ENCODE results near the gene SEC23A.
"Not testable (repeated sequence)": the region's sequence is repeated elsewhere in the genome, so short reads cannot be mapped to it uniquely, and the experiment has no call there.

The SEC23A gene

DNA sequence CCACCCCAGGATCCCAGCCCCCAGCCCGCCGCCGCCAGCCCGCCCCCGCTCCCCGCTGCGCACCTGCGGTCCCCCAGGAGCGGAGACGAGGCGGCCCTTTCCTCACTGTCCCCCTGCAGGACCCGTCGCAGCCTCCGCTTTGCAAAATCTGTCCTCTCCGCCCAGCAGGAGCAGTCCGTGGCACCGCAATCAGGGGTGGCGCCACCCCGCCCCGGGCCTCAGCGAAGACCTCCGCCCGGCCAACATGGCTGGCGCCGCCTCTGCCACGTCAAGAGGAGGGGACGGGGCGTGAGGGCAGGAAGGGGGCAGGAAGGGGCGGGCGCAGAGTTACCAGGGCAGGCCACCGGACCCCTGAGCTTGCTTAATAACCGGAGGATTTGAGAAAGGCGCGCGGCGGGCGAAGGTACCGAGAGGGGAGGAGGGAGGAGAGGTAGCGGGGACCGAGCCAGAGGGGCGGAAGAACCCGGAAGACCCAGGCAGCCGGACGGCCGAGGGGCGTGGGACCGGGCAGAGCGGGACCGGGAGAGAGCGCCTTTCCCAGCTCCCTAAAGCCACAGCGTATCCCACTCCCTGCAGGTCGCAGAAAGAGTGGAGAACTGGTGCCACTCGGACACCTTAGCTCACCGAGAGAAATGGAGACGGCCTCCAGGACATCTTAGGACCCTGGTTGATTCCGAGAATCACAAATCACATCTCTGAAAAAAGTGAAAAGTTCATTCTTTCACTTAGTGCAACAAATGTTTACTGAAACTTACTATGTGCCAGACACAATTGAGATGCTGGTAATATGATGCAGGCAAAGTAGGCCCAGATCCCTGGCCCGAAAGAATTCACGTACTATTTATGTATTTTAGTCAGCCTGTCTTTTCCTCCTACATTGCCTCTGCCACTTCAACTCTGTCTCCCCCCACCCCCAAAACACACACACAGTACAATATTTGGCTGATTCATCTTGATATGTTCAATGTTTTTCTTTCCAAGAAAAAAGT lies at the start of gene SEC23A:
SEC23A (minus strand) TSS at position 267 of the 989 bp plus-strand sequence. CDS start 7,117 bp downstream, outside the sequence.
- peak; percentile 94 for DNase-seq (ENCODE audit: low spot score)

DNA sequence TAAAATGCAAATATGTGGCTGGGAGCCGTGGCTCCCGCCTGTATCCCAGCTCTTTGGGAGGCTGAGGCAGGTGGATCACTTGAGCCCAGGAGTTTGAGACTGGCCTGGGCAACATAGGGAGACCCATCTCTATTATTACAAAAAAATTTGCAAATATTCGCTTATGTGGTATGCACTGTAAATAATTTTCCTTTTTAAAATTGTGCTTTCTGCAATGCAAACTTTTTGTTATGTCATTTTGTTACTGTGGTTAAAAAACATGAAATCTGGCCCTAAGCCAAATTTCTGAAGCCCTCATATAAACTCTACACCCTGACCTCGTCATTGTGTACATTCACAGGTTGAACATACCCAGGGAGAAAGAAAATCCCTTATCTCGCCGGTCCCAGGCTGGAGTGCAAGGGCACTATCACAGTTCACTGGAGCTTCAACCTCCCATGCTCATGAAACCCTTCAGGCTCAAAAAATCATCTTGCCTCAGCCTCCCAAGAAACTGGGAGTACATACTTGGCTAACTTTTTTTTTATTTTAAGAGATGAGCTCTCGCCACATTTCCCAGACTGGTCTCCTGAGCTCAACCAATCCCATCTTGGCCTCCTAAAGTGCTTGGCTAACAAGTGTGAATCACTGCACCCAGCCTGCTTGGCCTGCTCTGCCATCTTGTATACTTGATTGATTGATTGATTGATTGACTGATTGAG lies 42.4 kb upstream of the SEC23A start:
- DNase-seq (ENCODE audit: low spot score) = no peak

DNA sequence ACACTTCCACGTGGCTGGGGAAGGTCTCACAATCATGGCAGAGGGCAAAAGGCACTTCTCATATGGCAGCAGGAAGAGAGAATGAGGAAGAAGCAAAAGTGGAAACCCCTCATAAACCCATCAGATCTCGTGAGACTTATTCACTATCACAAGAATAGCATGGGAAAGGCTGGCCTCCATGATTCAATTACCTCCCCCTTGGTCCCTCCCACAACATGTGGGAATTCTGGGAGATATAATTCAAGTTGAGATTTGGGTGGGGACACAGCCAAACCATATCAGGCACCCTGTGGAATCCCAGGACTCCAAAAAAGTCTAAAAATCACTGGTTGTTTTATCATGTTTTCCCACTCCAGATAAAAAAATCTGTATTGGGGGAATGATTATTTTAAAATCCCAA lies 40.2 kb upstream of the SEC23A start:
- DNase-seq (ENCODE audit: low spot score) = not testable (repeated sequence)

- not testable (repeated sequence) for DNase-seq (ENCODE audit: low spot score)
Measured at GRCh38 chr14:39141623-39142022, 38.6 kb upstream of the SEC23A start.

DNA sequence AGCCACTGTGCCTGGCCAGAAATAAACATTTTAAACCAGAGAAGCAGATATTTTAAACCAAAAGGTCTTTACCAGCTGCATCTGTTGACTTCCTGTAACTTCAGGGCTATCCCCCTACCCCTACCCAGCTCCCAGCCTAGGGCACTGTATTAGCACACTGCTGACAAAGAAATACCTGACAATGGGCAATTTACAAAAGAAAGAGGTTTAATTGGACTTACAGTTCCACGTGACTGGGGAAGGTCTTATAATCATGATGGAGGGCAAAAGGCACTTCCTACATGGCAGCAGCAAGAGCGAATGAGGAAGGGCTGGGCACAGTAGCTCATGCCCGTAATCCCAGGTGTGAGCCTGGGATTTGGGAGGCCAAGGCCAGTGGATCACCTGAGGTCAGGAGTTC lies 37.1 kb upstream of the SEC23A start:
- DNase-seq (ENCODE audit: low spot score) = no peak

GRCh38 chr14:39138440-39138839 lies 35.4 kb upstream of the SEC23A start:
- no peak for DNase-seq (ENCODE audit: low spot score)

DNA sequence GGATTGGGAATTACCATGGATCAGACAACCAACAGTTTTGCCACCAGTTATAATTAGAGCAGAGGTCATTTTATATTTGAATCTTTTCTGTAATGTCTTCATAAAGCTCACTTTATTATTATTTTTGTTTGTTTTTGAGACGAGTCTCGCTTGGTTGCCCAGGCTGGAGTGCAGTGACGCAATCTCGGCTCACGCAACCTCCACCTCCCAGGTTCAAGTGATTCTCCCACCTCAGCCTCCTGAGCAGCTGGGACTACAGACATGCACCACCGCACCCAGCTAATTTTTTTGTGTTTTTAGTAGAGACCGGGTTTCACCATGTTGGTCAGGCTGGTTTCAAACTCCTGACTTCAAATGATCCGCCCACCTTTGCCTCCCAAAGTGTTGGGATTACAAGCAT lies 34.8 kb upstream of the SEC23A start:
- DNase-seq (ENCODE audit: low spot score) = not testable (repeated sequence)

DNA sequence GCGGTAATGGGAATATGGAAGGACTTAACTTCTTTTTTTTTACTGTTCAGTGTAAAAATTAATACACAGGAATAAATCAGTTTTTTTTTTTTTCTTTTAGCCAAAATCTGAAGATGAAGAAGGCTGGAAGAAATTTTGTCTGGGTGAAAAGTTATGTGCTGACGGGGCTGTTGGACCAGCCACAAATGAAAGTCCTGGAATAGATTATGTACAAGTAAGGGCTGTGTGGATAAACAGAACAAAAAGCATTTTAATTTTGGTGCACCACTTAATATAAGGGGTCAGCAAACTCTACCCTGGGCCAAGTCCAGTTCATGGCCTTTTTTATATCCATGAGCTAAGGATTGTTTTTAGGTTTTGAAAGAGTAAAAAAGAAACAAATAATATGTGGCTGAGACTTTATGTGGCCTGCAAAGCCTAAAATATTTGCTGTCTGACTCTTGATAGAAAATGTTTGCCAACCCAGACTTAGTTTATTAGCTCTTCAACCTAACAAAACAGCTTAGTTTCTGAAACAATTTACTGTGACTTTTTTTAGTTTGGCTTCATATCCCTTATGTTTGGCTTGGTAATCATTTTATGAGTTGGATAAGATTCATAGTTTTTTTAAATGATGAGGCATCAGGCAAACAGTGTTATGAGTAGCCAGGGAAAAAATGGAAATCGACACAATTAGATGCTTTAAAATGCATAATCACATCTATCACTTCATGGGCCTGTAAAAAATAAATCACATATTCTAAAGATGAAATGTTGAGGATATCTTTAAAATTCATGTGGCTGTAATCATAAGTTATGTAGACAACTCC lies 19.5 kb upstream of the SEC23A start:
- DNase-seq (ENCODE audit: low spot score) = no peak

GRCh38 chr14:39114073-39114838 lies 11.2 kb upstream of the SEC23A start, which contains the start of gene GEMIN2:
Gene GEMIN2, plus strand, starts transcription at chr14:39114323. Its CDS starts 16 bp downstream, at chr14:39114339.
- DNase-seq (ENCODE audit: low spot score) = peak; percentile 95

- DNase-seq (ENCODE audit: low spot score) = no peak
Measured at GRCh38 chr14:39113685-39114072, 10.6 kb upstream of the SEC23A start.

DNA sequence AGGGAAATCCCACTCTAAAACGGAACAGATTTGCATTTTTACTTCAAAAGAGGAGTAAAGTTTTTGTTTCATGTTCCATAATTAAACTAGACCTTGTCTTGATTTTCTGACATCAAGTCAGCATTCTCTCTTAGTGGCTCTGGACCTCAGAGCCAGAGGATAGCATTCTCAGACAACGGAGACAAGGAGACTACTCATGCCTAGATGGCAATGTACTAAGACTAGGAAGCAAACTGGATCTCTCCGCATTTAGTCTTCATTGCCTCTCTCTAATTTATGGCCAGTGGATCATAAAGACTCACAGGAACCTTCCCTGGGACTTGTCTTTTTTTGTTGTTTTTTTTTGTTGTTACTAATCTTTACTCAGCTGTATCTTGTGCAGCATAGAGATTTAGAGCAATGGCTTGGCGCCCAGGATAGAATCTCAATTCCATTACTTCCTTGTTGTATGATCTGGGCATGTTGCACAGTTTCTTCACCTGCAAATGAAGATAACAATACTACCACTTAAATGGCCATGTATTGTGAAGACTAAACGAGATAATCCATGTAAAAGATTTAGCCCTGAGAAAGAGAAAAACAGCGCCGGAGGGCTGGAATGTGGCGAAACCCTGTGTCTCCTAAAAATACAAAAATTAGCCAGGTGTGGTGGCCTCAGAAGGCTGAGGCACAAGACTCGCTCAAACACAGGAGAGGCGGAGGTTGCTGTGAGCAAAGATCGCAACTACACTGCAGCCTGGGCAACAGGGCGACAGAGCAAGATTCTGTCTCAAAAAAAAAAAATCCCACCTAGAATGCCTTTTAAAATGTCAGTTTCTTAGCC lies 7.1 kb upstream of the SEC23A start:
- DNase-seq (ENCODE audit: low spot score) = no peak

DNA sequence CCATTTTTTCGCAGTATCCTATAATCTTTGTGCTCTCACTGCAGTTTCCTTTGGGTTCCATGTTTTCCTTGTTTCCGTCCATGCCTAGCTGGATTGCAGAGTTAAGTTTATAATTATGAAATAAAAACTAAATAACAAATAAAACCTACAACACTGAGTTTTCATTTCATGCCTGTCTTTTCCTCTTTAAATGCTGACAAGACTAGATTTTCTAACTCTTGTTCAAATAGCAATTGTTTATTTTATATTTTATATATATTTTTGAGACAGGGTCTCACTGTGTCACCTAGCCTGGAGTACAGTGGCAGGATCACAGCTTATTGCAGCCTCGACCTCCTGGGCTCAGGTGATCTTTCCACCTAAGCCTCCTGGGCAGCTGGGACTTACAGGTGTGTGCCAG lies 5.8 kb upstream of the SEC23A start:
- DNase-seq (ENCODE audit: low spot score) = no peak

DNA sequence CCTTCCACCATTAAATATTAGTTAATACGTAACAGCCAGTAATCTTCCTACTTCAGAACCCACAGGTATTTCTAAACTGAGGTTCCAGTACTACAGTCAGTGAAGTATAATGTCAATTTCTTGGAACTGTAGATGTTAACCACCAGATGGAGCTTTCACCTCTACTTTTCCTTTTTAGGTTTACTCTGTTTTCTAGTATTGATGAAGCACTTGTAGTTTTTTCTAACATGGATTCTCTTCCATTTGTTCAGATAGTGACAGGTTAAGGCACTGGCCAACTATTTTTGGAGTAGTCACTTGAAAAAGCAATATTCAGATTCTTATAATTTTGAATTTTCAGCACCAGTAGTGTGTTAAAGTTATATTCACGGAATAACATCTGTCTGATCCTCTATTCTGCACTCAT lies 4.6 kb upstream of the SEC23A start:
- DNase-seq (ENCODE audit: low spot score) = no peak

- DNase-seq (ENCODE audit: low spot score) = not testable (repeated sequence)
Measured at GRCh38 chr14:39104078-39104801, 1.2 kb upstream of the SEC23A start.

DNA sequence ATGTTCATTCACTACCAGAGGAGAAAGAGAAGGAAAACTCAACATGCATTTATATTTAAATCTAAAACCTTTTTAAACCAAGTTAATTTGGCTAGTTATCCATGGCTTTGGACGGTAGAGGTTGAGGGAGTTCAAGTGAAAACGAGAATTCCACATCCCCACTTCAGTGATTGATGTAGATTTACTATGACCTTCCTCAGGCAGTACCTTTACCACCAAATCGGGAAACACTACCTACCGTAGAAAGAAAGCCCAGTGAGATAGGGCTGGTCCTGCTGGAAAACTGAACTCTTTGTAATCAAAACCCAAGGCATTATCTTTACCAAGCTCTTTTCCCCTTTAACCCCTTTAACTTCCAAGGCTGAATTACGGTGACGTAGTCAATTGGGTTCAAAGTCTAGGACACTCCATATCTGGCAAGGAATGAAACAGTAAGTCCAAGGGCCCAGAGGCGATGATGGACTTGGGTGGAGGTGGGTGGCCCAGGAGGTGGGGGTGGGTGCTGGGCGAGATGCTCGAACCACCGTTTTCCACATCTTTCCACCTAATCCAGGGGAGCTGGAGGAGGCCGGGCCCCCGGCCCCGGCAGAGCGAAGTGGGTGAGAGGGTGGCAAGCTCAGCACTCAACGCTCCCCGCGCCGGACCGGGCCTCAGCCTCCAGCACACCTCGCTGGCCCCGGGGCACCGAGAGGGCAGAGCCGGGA lies 618 bp downstream of the SEC23A start:
- DNase-seq (ENCODE audit: low spot score) = no peak

DNA sequence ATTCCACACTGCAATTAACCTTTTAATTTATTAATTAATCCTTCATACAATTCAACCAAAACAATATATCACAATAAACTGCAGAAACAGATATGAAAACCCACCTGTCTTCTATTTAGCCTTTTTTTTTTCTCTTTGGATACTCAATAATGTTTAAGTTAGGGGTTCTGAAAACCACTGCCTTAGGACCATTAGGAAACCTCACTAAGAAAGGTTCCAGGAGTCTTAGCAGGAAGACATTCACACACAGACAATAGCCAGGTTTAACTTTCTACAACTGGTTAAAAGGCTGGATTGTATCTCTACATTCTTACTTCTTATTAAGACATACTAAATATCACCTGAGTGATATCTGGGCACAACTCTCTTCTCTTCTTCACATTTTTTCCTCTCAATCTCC lies 3.3 kb downstream of the SEC23A start:
- DNase-seq (ENCODE audit: low spot score) = no peak

DNA sequence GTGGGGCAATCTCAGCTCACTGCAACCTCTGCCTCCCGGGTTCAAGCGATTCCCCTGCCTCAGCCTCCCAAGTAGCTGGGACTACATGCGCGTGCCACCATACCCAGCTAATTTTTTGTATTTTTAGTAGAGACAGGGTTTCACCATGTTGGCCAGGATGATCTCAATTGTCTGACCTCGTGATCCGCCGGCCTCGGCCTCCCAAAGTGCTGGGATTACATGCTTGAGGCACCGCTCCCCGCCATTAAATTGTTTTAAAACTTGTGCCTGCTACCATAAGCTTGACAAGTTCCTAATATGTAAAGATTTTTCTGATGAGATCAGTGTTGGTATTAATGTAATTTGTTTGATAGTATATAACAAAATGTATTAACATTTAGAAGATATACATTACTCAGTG lies 3.8 kb downstream of the SEC23A start:
- not testable (repeated sequence) for DNase-seq (ENCODE audit: low spot score)

DNA sequence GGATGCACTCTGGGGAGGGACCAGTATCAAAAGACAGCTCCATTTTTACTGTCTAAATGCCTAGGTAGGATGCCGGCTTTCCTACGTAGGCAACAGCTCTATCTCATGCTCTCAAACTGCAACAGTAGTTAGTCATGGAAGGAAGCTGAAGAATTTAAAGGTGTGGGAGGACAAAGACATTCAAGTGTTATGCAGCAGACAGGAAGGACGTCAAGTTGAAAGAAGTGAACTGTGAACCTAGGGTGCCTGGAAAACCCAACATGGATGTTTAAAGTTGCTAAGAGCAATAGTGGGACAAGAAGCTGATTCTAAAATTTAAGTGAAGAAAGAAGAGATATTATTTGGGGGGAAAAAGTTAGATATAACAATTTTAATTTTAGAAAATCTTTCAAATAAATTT lies 5.9 kb downstream of the SEC23A start:
- DNase-seq (ENCODE audit: low spot score) = no peak

GRCh38 chr14:39094515-39094914 lies 8.5 kb downstream of the SEC23A start:
- no peak for DNase-seq (ENCODE audit: low spot score)

All from ecto neural progenitor cell (in vitro differentiated cells).